KG1 (cell line): ENCODE data around the gene PDLIM7.
"Not testable (repeated sequence)": the region's sequence is repeated elsewhere in the genome, so short reads cannot be mapped to it uniquely, and the experiment has no call there.

Experiments used
- DNase-seq: peaks from one replicate; lab custom pipeline; 2025; lab: John Stamatoyannopoulos, UW

The PDLIM7 gene

GRCh38 chr5:177497292-177498012 is at the start of gene PDLIM7:
PDLIM7 (minus strand) TSS chr5:177497604; CDS start chr5:177496512, 1,092 bp downstream.
- peak; percentile 85 for DNase-seq

GRCh38 chr5:177546258-177546741 is 48.9 kb upstream of the PDLIM7 start:
- no peak for DNase-seq

GRCh38 chr5:177545487-177546257 is 48.3 kb upstream of the PDLIM7 start:
- no peak for DNase-seq

- DNase-seq, result no peak
These were observed 45.5 kb upstream of the PDLIM7 start for GRCh38 chr5:177542816-177543465.

- no peak for DNase-seq
These were observed 43.0 kb upstream of the PDLIM7 start for GRCh38 chr5:177540438-177540837.

GRCh38 chr5:177539411-177539810 is 42.0 kb upstream of the PDLIM7 start:
- no peak for DNase-seq

- DNase-seq, result no peak
These were observed 41.5 kb upstream of the PDLIM7 start for GRCh38 chr5:177538876-177539275.

- no peak for DNase-seq
These were observed 40.3 kb upstream of the PDLIM7 start for GRCh38 chr5:177537389-177538361.

GRCh38 chr5:177536386-177536785 is 39.0 kb upstream of the PDLIM7 start:
- DNase-seq, result no peak

GRCh38 chr5:177535125-177535524 is 37.7 kb upstream of the PDLIM7 start:
- DNase-seq, result no peak

GRCh38 chr5:177534433-177534832 is 37.0 kb upstream of the PDLIM7 start:
- not testable (repeated sequence) for DNase-seq

GRCh38 chr5:177531209-177531940 is 34.0 kb upstream of the PDLIM7 start:
- DNase-seq, result no peak

- no peak for DNase-seq
These were observed 33.2 kb upstream of the PDLIM7 start for GRCh38 chr5:177530638-177531037.

- no peak for DNase-seq
These were observed 32.1 kb upstream of the PDLIM7 start for GRCh38 chr5:177529247-177530203.

GRCh38 chr5:177528631-177529030 is 31.2 kb upstream of the PDLIM7 start:
- DNase-seq, result no peak

- no peak for DNase-seq
These were observed 30.2 kb upstream of the PDLIM7 start for GRCh38 chr5:177527595-177527994.

GRCh38 chr5:177526791-177527190 is 29.4 kb upstream of the PDLIM7 start:
- no peak for DNase-seq

GRCh38 chr5:177526191-177526590 is 28.8 kb upstream of the PDLIM7 start:
- DNase-seq, result no peak

- DNase-seq, result no peak
These were observed 27.7 kb upstream of the PDLIM7 start for GRCh38 chr5:177524941-177525655.
